Uterus (tissue), 2 donors: Measurements from ENCODE around the gene RBMS3.

Experiments
- POLR2A ChIP-seq, 2 donors: fragments of 450-650 bp; IDR thresholded peaks; one replicate each; pipeline ENCODE4 v1.6.1; 2016; ENCODE audit warnings: antibody characterized with exemption in 2 of 2, mild to moderate bottlenecking in 1 of 2, moderate library complexity in 1 of 2
- TF ChIP-seq, protein P1 (sequence below), 4 experiments: fragments of 200-600 bp in 2 of 4; fragments of 450-650 bp in 2 of 4; sonication (generic) in 2 of 4; IDR thresholded peaks; one replicate each; pipeline ENCODE4 v1.5.1; 2016 to 2019; ENCODE audit warnings: antibody characterized with exemption in 4 of 4, mild to moderate bottlenecking in 2 of 4, moderate library complexity in 1 of 4

DNA sequence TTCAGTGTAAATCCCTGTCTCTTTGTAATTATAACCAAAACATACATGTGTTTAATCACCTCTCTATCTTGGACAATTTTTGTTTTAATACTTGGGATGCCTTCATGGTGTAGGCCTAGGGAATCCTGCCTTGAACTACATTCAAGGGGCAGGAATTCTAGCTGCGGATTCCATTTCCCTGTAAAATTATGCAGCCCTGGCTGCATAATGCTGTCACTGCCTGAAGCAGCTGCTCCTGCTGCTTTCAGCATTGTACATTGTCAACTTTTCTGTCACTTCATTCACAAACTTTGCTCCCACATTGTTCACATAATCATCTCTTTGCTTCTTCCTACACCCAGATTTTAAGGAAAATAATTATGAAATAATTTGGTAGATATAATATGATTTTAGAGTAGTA is 638.7 kb downstream of the RBMS3 start:
- TF ChIP-seq POLR2A (IDR thresholded peaks at IDR 0.05): no peak
- TF ChIP-seq, protein P1, sequence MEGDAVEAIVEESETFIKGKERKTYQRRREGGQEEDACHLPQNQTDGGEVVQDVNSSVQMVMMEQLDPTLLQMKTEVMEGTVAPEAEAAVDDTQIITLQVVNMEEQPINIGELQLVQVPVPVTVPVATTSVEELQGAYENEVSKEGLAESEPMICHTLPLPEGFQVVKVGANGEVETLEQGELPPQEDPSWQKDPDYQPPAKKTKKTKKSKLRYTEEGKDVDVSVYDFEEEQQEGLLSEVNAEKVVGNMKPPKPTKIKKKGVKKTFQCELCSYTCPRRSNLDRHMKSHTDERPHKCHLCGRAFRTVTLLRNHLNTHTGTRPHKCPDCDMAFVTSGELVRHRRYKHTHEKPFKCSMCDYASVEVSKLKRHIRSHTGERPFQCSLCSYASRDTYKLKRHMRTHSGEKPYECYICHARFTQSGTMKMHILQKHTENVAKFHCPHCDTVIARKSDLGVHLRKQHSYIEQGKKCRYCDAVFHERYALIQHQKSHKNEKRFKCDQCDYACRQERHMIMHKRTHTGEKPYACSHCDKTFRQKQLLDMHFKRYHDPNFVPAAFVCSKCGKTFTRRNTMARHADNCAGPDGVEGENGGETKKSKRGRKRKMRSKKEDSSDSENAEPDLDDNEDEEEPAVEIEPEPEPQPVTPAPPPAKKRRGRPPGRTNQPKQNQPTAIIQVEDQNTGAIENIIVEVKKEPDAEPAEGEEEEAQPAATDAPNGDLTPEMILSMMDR (IDR thresholded peaks at IDR 0.05): no peak
